ENCODE measurements around the gene NOC2L.

DNA sequence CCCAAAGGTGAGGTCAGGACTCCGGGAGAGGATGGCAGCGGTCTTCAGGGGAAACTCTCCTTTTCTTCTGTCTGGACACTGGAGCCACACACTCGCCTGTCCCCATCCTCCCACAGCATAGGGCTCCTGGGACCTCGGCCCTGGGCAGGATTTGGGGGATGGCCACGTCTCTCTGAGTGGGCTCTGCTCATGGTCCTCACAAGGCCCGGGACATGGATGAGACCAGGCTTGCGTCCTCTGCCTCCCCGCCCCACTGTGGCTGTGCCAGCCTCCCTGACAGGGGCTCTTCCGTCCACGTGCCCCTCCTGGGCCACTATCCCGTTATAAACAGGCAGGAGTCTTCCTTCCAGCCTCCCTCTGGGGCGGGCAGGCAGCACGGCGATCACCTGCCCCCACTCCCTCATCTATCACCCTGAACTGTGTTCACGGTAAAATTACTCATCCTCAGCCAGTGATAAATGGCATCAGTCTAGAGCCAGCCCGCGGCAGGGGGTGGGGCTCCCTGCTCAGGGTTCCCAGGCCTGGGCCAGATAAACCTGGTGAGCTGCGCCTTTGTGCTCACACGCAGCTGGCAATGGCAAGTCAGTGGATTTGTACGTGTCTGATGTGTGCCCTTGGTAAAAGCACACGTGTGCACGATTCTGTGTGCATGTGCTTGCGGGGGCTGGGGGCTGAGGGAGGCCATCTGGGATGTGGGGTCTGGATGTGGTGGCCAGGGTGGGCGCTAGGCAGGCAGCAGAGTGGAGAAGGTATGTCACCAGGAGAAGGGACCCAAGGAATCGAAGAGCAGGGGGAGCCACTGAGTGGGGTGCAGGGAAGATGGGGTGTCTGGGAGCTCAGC, 48.0 kb downstream of the NOC2L start:
- TF ChIP-seq, protein P1, sequence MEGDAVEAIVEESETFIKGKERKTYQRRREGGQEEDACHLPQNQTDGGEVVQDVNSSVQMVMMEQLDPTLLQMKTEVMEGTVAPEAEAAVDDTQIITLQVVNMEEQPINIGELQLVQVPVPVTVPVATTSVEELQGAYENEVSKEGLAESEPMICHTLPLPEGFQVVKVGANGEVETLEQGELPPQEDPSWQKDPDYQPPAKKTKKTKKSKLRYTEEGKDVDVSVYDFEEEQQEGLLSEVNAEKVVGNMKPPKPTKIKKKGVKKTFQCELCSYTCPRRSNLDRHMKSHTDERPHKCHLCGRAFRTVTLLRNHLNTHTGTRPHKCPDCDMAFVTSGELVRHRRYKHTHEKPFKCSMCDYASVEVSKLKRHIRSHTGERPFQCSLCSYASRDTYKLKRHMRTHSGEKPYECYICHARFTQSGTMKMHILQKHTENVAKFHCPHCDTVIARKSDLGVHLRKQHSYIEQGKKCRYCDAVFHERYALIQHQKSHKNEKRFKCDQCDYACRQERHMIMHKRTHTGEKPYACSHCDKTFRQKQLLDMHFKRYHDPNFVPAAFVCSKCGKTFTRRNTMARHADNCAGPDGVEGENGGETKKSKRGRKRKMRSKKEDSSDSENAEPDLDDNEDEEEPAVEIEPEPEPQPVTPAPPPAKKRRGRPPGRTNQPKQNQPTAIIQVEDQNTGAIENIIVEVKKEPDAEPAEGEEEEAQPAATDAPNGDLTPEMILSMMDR (IDR thresholded peaks at IDR 0.05) = no peak
- TF ChIP-seq EZH2 (IDR thresholded peaks at IDR 0.05) = no peak

Data from neural progenitor cell (in vitro differentiated cells).